T1000 (cell line): ENCODE results near the gene NR5A2.

ENCODE experiments used
- DNase-seq: peaks from one replicate; lab custom pipeline; 2025; ENCODE audit warnings: mixed read lengths; lab: John Stamatoyannopoulos, UW

NR5A2 gene

GRCh38 chr1:200128944-200129879 lies 101.7 kb downstream of the NR5A2 start:
- DNase-seq = no peak

DNA sequence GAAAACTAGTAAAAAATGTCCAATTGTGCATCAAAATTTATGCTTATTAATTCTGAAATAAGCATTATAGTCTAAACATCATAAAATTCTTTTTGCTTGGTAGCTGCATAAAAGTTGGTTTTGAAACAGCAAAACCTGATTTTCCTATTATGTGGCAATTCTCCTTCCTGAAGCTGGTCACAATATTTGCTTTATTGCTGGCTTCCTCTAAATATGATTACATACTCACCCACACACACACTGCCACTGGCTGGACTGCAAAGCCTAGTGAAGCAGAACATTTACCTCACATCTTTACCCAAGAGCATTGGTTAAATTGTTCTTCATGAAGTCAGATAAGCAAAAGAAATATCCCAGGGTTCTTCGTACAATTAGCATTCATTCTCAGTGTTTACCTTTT lies 103.0 kb downstream of the NR5A2 start:
- DNase-seq = no peak

DNA sequence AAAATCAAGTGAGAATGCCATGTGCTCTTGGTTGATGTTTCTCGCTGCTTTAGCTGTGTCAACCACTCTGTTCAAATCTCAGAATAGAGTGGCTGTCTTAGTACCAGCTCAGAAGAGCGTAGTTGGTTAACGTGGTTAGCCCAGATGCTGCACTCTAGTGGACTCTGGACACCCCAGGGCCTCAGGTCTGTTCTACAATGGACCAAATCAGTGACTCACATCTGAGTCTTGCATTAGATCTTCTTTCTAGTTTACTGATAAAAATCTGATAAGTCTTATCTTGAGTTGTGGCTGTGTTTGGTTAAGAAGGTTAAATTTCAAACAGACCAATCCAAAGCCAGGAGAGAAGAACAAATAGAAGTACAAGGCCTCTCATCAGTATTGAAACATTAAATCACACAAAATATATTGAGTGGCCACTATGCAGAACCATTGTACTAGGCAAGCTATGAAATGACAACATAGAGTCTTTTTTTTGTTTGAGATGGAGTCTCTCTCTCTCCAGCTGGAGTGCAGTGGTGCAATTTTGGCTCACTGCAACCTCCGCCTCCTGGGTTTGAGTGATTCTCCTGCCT lies 104.1 kb downstream of the NR5A2 start:
- DNase-seq = no peak

- DNase-seq = no peak
Observed at GRCh38 chr1:200133123-200133522, 105.6 kb downstream of the NR5A2 start.

DNA sequence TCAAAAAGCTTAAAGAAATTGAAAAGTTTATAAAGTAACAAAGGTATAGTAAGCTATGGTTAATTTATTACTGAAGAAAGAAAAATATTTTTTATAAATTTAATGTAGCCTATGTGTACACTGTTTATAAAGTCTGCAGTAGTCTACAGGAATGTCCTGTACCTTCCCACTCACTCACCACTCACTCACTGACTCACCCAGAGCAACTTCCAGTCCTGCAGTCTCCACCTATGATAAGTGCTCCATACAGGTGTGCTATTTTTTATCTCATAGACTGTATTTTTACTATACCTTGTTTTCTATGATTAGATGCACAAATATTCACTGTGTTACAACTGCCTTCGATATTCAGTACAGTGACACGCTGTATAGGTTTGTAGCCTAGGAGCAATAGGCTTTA lies 106.6 kb downstream of the NR5A2 start:
- DNase-seq = no peak

GRCh38 chr1:200136384-200136783 lies 108.9 kb downstream of the NR5A2 start:
- DNase-seq = no peak

- no peak for DNase-seq
Observed at GRCh38 chr1:200139661-200140250, 112.2 kb downstream of the NR5A2 start.

DNA sequence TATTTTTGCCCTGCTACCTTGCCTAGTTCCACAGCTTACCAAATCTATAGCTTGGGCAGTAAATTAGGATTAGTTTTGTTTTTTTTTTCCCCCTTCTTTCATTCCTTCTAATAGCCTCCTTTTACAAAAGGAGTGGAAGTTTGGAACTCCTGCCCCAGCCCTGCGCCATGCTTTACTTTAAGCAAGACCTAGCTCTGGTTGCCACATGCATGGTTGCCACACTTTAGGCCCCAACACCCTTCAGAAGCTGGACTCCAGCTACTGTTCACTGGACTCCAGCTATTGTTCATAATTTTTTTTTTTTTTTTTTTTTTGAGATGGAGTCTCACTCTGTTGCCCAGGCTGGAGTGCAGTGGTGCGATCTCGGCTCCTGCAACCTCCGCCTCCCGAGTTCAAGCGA lies 115.8 kb downstream of the NR5A2 start:
- no peak for DNase-seq

DNA sequence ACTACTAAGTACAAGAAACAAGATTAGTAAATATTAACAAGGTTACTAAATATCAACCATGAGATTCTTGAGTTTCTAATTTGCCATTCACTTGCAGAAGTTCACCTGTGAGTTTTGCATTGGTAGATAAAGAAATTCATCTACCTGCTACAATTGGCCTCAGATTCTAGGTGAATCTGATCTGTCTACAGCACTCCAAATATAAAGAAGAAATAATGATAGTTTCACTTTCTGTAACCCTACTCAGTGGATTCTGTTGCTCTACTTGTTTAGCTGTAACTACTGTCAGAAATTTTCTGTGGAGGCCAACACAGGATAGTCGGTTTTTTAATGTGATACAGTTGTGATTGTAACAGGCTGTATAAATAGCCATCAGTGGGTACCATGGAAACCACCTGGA lies 118.6 kb downstream of the NR5A2 start:
- DNase-seq = no peak

DNA sequence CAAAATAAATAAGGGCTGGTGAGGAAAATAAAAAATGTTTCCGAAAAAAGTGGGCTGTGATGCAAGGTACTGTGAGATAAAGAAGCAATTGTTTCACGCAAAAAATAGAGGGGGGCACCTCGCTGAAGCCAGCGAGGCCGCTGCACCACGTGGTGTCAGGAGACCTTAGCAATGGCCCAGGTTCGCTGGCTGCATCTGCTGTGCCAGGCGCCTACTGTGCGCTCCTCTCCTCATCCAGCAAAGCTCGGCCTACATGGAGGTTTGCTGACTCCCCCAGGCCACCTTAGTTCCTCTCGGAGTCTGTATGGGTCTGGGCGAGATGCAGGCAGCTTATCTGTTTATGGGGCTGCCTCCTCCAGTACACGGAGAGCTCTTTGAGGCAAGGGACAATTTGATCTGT lies 119.6 kb downstream of the NR5A2 start:
- no peak for DNase-seq

GRCh38 chr1:200147742-200148141 lies 120.2 kb downstream of the NR5A2 start:
- DNase-seq = no peak

DNA sequence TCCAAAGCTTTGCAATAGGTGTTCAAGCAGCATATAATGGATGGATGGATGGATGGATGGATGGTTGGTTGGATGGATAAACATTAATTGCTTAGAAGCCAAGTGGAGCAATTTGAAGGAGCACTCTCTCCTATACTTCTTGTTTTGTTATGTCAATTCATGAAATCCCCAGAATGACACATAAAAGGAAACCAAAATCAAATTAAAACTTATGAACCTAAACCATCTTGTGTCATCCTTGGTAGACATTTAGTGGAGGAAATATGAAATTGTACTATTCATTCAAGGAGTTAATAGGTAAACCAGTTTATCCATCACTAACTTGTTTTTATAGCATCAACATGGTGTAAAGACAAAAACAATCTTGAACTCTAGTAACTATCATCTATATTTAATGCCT lies 122.5 kb downstream of the NR5A2 start:
- no peak for DNase-seq

- peak; percentile 44 for DNase-seq
Observed at GRCh38 chr1:200150721-200151120, 123.2 kb downstream of the NR5A2 start.

GRCh38 chr1:200152336-200152735 lies 124.8 kb downstream of the NR5A2 start:
- no peak for DNase-seq

DNA sequence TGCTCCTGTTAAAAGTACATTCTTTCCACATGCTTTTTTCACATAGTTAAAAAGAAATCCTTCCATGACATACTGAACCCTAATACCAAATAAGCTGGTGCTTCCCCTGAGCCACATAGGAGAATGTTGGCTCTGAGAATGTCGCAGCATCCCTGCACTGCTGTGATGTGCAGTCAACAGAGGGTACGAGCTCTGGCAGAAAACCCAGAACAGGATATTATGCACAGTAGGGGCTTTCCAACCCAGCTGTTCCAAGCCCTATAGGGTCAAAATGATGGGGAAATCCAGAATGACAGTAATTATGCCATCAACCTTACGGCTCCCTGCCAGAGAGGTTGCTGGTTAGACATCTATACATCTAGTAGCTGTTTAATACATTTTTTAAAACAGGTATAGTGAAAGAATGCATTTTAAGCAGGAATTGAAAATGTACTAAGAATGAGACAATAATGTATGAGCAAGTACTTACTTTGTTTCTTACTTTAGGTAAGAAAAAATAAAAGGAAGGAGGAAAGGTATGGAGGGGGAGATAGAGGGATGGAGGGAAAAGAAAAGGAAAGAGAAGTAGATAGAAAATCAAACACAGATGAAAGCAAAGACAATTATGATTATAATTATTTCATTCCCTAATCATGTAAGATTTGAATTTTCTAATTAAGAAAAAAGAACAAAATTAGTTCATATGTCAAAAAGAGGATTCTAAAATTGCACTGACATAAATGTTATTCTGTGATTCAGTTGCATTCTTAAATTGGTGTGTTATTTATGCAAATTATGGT lies 126.0 kb downstream of the NR5A2 start:
- DNase-seq = no peak

DNA sequence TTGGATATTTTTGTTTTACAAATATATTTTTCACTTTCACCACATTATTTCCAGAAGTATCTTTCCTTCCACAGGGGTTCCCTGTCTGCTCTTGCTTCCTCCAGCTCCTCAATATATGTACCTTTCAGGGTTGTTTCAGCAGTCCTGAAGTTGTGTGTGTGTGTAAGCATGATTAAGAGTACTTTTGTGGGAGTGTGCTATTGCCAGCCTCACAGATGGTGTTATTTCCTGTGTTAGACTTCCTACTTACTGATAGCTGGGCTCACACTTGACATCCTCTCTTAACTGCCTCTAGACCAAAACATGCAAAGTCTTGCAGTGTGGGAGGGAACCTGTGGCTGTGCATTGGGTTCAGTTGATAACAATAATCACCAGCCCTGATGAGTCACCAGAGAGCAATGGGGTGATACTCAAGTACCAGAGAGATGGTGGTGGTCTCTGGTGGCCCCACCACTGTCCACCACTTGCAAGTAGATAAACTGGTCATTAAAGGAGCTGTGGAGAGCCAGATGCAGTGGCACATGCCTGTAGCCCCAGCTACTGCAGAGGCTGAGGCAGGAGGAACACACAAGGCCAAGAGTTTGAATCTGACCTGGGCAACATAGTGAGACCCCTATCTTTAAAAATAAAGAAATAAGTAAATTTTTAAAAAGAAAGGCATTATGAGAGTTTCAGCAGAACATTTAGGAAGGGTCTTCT lies 126.7 kb downstream of the NR5A2 start:
- no peak for DNase-seq

DNA sequence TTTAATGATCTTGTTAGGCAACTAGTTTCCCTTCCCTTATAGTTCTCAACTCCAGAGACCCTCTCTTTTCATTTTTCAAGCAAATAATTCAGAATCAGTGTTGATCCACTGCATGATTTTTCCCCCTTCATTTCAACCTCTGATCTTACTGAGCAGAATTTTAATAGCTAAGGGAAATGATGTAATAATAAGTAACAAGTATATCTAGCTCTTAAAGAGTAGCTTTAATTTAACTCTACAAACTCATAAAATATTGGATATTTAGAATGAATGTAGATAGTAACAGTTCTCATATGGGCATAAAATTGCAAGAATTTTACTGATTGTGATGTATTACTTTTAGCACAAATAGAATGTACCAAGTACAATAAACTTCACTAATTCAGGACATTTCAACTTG lies 130.2 kb downstream of the NR5A2 start:
- no peak for DNase-seq

GRCh38 chr1:200161801-200162200 lies 134.3 kb downstream of the NR5A2 start:
- DNase-seq = no peak

DNA sequence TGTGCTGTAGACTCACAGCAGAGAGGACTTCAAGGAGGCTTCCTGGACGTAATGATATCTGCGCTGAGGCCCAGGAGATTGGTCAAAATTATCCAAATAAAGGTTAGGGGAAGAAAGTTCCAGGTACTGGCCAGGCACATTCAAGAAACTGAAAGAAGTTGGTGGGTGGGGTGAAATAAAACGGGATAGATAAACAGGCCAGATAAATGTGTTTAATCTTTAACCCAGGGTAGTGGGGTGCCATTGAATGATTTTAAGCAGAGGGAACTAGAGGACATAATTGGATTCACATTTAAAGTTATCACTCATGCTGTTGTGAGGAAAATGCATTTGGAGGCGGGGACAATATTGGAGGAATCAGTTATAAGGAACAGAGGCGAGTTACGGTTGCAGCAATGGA lies 134.7 kb downstream of the NR5A2 start:
- DNase-seq = no peak

DNA sequence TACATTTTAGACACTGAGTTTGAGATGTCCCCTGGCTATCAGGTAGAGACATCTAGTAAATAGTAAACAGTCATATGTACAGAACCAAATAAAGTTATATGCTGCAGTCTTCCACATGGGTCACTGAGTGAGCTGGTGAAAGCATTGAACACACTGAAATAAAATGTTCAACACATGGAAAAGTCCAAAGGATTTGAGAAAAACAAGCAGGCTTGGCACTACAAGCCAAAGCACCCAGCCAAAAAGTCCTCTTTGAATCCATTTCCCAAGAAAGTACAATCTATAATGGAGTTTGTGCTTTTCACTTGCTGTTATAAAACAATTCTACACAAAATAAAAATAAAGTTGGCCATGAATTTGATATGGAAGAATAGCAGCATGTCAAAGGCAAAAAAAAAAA lies 135.4 kb downstream of the NR5A2 start:
- DNase-seq = no peak

DNA sequence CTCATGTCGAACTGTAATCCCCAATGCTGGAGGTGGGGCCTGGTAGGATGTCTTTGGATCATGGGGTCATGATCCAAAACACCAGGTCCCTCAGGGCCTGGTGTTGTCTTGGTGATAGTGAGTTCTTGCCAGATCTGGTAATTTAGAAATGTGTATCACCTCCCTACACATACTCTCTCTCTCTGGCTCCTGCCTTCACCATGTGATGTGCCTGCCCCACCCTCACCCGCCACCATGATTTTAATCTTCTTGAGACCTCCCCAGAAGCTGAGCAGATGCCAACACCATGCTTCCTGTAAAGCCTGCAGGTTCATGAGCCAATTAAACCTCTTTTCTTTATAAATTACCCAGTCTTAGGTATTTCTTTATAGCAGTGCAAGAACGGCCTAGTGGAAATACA lies 136.4 kb downstream of the NR5A2 start:
- no peak for DNase-seq
